GM19025 (cell line): ENCODE results near the gene SLC22A16.

ENCODE experiments used
- ATAC-seq: cut with Tn5 transposase; IDR thresholded peaks from one replicate; pipeline ENCODE4 v1.9.1; 2021; ENCODE audit warnings: mild to moderate bottlenecking, low read depth, moderate library complexity; ENCODE audit not compliant: unreplicated experiment

The SLC22A16 gene

DNA sequence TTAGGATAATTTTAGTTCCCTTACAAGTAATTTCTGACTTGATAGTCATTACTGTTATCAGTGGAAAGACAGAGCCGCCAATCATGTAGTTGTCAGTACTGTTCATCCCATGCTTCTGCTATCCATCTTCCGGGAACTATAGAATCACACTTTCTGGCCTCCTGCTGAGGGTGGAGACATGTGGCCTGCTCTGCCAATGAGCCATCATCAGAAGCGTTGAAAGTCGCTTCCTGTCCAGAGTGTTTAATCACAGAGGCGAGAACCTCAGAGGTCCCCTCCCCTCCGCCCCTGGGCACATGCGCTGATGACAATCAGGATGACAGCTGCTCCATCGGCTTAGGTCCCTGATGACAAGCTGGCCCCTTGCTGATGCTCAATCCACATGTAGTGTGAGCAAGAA lies 64.1 kb downstream of the SLC22A16 start:
- no peak for ATAC-seq

DNA sequence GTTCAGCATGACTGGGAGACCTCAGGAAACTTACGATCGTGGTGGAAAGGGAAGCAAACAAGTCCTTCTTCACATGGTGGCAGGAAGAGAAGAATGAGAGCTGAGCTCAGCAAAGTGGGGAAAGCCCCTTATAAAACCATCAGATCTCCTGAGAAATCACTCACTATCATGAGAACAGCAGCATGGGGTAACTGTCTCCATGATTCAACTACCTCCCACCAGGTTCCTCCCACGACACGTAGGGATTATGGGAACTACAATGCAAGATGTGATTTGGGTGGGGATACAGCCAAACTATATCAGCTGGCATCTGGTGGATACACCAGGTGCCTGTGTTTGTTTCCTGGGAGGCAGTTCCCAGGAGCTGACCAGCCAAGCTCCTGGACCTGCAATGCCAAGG lies 65.9 kb downstream of the SLC22A16 start:
- ATAC-seq = no peak

- no peak for ATAC-seq
Measured at GRCh38 chr6:110409794-110410193, 66.6 kb downstream of the SLC22A16 start.

DNA sequence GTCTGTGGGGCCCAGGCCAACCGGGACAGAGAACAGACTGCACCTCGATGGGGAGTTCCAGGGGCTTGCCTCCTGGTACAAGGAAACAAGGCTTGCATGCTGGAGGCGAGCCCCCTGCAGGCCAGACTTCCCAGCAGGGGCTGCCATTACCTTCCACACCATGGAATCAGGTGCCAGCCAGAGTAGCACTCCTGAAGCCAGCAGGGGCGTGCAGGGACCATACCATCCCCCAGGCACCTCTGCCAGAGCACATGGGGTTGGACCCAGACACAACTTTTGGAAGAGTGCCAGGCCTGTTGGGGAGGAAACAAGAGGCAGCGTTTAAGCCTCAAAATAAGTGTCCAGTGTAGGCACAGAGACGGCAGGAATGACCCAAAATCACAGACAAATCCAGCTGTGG lies 67.5 kb downstream of the SLC22A16 start:
- ATAC-seq = no peak

DNA sequence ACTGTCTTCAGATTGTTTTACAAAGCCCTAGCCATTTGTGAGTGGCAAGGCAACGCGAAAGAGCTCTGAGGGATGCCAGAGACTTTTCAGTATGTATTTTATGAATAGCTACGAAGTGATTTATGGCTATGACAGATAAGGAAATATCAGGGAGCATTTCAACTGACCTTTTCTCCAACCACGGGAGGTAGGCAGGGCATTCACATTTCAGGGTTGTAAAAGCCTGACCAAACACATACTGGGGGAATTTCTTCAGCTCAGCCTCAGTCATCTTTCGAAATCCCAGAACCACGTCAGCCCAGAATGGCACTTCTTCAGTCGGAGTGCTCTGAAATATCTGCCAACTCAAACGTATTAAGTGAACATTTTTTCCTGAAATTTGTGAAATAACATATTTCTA lies 71.8 kb downstream of the SLC22A16 start:
- no peak for ATAC-seq

DNA sequence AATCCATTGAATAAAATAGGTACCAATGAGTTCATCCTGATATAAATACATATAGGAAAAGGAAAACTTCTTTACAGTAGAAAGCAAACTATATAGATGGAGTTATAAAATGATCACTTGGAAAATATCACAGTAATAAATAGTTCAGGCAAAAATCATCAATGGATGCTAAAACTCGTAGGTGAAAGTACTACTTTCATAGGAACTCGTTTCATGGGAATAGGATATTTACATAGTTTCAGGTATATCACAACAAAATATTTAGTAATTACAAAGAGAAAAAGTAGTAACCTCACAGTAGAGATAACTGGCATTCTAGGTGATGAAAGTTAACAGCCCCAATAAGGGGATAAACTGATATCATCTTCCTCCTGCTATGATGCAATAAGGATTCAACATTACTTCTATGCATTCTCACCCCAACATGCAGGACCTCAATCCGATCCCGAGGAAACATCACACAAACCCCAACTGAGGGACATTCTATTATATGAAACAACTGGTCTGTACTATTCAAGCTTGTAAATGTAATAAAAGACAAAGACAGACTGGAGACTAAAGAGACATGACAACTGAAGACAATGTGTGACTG lies 74.7 kb downstream of the SLC22A16 start:
- no peak for ATAC-seq

DNA sequence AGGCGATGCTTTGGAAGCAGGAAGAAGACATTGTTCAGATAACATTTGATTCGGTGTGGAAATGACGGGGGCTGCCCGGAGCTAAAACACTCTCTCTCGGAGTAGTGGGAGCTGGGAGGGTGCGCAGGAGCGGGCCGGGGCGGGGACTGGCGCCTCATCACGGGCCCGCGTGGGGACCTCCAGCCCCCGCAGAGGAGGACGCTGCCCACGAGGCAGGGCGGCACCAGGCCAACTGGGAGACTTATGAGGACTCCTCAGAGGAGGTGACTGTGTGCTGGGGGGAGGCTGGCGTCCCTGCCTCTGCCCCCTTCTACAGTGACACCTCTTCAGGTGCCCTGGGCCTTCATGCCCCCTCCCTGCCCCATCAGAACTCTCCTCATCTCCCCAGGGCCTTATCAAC lies 76.2 kb downstream of the SLC22A16 start:
- no peak for ATAC-seq

- ATAC-seq = no peak
Measured at GRCh38 chr6:110399219-110400071, 77.0 kb downstream of the SLC22A16 start.

GRCh38 chr6:110398778-110399177 lies 77.6 kb downstream of the SLC22A16 start:
- ATAC-seq = no peak

- ATAC-seq = no peak
Measured at GRCh38 chr6:110395221-110395620, 81.2 kb downstream of the SLC22A16 start.

DNA sequence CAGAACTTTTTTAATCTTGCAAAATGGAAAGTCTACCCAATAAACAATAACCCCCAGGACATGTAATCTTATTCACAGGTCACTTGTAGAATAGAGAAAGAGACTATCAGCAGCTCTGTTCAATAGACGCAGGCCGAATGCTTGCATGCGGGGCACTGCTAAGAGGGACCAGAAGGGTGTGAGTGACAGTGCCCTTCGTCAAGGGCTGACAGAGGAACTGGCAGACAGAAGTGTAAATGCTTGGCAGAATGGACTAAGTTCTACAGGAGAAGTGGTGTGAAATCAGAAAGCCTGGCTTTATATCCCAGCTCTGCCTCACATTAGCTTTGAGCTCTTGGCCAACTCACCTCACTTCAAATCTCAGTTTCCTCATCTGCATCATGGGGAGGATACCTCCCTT lies 82.0 kb downstream of the SLC22A16 start:
- ATAC-seq = no peak

DNA sequence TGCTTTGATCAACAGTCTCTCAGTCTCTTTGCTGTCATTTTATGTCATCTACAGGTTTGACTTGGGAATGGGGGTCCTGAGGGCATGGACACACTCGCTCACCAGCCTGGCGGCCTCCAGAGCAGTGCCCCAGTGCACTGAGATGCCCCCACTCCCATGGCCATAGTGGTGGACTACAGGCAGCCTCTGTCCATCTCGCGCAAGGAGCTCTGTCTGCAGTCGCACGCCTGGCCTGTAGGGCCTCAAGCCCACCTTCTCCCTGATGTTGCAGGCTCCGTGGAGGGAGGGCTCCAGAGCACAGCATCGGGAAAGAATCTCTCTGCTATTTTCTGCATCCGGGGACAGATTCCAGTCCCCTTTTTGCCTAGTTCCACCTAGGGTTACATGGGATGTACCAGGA lies 83.7 kb downstream of the SLC22A16 start:
- no peak for ATAC-seq

DNA sequence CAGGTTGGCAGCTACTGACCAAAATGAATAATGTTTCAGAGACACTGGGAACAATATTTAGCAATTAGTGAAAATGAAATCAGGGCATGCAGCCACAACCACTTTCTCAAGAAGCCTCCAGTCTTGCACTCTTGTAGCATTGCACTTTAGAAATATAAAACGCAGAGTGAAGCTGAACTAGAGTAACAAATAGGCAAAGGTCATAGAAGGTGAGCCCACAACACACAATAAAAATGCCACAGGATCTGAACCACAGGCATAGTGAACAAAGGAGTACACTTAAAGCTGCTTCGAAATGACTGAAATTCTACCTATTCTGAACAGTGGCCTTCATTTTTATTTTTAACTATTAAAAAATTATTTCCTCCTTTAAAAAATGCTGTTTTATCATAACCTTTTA lies 86.0 kb downstream of the SLC22A16 start:
- no peak for ATAC-seq

- no peak for ATAC-seq
Measured at GRCh38 chr6:110389689-110390382, 86.6 kb downstream of the SLC22A16 start.

- no peak for ATAC-seq
Measured at GRCh38 chr6:110387986-110388385, 88.4 kb downstream of the SLC22A16 start.

- ATAC-seq = no peak
Measured at GRCh38 chr6:110385458-110385863, 91.0 kb downstream of the SLC22A16 start.

GRCh38 chr6:110378552-110378951 lies 97.9 kb downstream of the SLC22A16 start:
- no peak for ATAC-seq
